SK-N-SH treated with all-trans-retinoic acid at 6 μM for 48 hours (cell line): Measurements from ENCODE around the gene GALNT11.
"Not testable (repeated sequence)": the region's sequence is repeated elsewhere in the genome, so short reads cannot be mapped to it uniquely, and the experiment has no call there.

Source experiments
- ARNTL ChIP-seq: fragments of 450-650 bp; formaldehyde crosslinking; IDR thresholded peaks from 2 replicates; pipeline ENCODE4 v1.5.0; 2020; ENCODE audit warnings: low read depth, mild to moderate bottlenecking, moderate library complexity, borderline replicate concordance
- CSDC2 ChIP-seq: fragments of 250-450 bp; sonication (Bioruptor Pico); IDR thresholded peaks from 2 replicates; pipeline ENCODE4 v1.5.0; 2020; ENCODE audit warnings: mild to moderate bottlenecking, moderate library complexity
- ISL1 ChIP-seq: fragments of 250-450 bp; sonication (Bioruptor Pico); IDR thresholded peaks from 2 replicates; pipeline ENCODE4 v2.1.2; 2022; ENCODE audit warnings: mild to moderate bottlenecking, moderate library complexity
- RARB ChIP-seq: fragments of 250-450 bp; sonication (Bioruptor Pico); IDR thresholded peaks from 2 replicates; pipeline ENCODE4 v1.8.0; 2021; ENCODE audit warnings: mild to moderate bottlenecking, moderate library complexity
- ZFP3 ChIP-seq: fragments of 250-450 bp; sonication (Bioruptor Pico); IDR thresholded peaks from 2 replicates; pipeline ENCODE4 v1.5.0; 2020; ENCODE audit warnings: mild to moderate bottlenecking, moderate library complexity
- ZFP30 ChIP-seq: fragments of 450-650 bp; formaldehyde crosslinking; IDR thresholded peaks from 2 replicates; pipeline ENCODE4 v1.5.0; 2022; ENCODE audit warnings: mild to moderate bottlenecking, moderate library complexity
- ZNF565 ChIP-seq: fragments of 450-650 bp; formaldehyde crosslinking; conservative IDR thresholded peaks from 2 replicates; pipeline ENCODE4 v1.5.0; 2020; ENCODE audit warnings: low read depth, mild to moderate bottlenecking, moderate library complexity
- ZNF70 ChIP-seq: fragments of 450-650 bp; formaldehyde crosslinking; IDR thresholded peaks from 2 replicates; pipeline ENCODE4 v1.5.0; 2020; ENCODE audit warnings: mild to moderate bottlenecking, moderate library complexity
- ZNF8 ChIP-seq: fragments of 450-650 bp; formaldehyde crosslinking; IDR thresholded peaks from 2 replicates; pipeline ENCODE4 v1.5.0; 2020; ENCODE audit warnings: mild to moderate bottlenecking, moderate library complexity
- TF ChIP-seq, protein P1 (sequence below): fragments of 250-450 bp; sonication (Bioruptor Pico); IDR thresholded peaks from 2 replicates; pipeline ENCODE4 v1.5.0; 2020; ENCODE audit warnings: mild to moderate bottlenecking, moderate library complexity
- TF ChIP-seq, protein P2 (sequence below): fragments of 250-450 bp; sonication (Bioruptor Pico); IDR thresholded peaks from 2 replicates; pipeline ENCODE4 v1.8.0; 2020; ENCODE audit warnings: mild to moderate bottlenecking, moderate library complexity, borderline replicate concordance

DNA sequence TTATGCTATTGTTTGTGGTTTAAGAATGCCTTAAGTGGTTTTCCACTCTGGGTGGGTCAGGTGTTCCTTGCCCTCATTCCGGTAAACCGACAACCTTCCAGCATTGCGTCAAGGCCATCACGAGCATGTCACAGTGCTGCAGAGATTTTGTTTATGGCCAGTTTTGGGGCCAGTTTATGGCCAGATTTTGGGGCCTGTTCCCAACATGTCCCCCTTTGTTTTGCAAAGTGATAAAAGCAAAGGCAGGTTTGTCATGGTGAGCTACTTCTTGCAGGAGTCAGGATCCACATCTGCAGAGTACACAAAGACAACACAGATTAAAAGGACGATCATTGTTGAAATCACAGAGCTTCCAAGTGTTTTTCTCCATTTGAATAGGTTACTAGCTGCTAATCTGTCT lies 12.9 kb downstream of the GALNT11 start:
- not testable (repeated sequence) for TF ChIP-seq ZNF8 (CRISPR knock-in tag); RARB; ZNF565; ZFP3 (CRISPR knock-in tag); ZFP30 (CRISPR knock-in tag); ARNTL (CRISPR knock-in tag); ZNF70 (CRISPR knock-in tag); CSDC2 (CRISPR knock-in tag); ISL1 (CRISPR knock-in tag)
- TF ChIP-seq, protein P1, sequence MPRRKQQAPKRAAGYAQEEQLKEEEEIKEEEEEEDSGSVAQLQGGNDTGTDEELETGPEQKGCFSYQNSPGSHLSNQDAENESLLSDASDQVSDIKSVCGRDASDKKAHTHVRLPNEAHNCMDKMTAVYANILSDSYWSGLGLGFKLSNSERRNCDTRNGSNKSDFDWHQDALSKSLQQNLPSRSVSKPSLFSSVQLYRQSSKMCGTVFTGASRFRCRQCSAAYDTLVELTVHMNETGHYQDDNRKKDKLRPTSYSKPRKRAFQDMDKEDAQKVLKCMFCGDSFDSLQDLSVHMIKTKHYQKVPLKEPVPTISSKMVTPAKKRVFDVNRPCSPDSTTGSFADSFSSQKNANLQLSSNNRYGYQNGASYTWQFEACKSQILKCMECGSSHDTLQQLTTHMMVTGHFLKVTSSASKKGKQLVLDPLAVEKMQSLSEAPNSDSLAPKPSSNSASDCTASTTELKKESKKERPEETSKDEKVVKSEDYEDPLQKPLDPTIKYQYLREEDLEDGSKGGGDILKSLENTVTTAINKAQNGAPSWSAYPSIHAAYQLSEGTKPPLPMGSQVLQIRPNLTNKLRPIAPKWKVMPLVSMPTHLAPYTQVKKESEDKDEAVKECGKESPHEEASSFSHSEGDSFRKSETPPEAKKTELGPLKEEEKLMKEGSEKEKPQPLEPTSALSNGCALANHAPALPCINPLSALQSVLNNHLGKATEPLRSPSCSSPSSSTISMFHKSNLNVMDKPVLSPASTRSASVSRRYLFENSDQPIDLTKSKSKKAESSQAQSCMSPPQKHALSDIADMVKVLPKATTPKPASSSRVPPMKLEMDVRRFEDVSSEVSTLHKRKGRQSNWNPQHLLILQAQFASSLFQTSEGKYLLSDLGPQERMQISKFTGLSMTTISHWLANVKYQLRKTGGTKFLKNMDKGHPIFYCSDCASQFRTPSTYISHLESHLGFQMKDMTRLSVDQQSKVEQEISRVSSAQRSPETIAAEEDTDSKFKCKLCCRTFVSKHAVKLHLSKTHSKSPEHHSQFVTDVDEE, result not testable (repeated sequence)
- TF ChIP-seq, protein P2, sequence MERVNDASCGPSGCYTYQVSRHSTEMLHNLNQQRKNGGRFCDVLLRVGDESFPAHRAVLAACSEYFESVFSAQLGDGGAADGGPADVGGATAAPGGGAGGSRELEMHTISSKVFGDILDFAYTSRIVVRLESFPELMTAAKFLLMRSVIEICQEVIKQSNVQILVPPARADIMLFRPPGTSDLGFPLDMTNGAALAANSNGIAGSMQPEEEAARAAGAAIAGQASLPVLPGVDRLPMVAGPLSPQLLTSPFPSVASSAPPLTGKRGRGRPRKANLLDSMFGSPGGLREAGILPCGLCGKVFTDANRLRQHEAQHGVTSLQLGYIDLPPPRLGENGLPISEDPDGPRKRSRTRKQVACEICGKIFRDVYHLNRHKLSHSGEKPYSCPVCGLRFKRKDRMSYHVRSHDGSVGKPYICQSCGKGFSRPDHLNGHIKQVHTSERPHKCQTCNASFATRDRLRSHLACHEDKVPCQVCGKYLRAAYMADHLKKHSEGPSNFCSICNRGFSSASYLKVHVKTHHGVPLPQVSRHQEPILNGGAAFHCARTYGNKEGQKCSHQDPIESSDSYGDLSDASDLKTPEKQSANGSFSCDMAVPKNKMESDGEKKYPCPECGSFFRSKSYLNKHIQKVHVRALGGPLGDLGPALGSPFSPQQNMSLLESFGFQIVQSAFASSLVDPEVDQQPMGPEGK (CRISPR knock-in tag), result not testable (repeated sequence)
